Erythroblast (primary cell): ENCODE results near the gene WDR64.

ENCODE experiments used
- GATA1 ChIP-seq: IDR thresholded peaks from 2 replicates; pipeline ENCODE4 v1.6.1; 2011; ENCODE audit warnings: low read depth, mild to moderate bottlenecking, control low read depth, low read length, moderate library complexity
- POLR2A ChIP-seq: IDR thresholded peaks from 2 replicates; pipeline ENCODE4 v1.6.1; 2011; ENCODE audit warnings: mild to moderate bottlenecking, low read length

DNA sequence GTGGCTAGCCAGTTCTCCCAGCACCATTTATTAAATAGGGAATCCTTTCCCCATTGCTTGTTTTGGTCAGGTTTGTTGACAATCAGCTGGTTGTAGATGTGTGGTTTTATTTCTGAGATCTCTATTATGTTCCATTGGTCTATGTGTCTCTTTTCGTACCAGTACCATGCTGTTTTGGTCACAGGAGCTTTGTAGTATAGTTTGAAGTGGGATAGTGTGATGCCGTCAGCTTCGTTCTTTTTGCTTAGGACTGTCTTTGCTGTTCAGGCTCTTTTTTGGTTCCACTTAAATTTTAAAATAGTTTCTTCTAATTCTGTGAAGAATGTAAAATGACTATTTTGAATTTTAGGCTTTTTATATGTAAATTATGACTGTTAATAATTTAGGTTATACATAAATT lies 68.9 kb downstream of the WDR64 start:
- TF ChIP-seq POLR2A (no peak), GATA1 (no peak)
